Measurements from ENCODE around the gene TRIM8. TPM values are rescaled to one million over a fixed set of nuclear protein-coding genes. Genes with fewer than 3 reads are reported as not detected.

TRIM8 gene
- total and polyA plus RNA-seq, 2 experiments from 2014 or later = 37.5 to 108 TPM

DNA sequence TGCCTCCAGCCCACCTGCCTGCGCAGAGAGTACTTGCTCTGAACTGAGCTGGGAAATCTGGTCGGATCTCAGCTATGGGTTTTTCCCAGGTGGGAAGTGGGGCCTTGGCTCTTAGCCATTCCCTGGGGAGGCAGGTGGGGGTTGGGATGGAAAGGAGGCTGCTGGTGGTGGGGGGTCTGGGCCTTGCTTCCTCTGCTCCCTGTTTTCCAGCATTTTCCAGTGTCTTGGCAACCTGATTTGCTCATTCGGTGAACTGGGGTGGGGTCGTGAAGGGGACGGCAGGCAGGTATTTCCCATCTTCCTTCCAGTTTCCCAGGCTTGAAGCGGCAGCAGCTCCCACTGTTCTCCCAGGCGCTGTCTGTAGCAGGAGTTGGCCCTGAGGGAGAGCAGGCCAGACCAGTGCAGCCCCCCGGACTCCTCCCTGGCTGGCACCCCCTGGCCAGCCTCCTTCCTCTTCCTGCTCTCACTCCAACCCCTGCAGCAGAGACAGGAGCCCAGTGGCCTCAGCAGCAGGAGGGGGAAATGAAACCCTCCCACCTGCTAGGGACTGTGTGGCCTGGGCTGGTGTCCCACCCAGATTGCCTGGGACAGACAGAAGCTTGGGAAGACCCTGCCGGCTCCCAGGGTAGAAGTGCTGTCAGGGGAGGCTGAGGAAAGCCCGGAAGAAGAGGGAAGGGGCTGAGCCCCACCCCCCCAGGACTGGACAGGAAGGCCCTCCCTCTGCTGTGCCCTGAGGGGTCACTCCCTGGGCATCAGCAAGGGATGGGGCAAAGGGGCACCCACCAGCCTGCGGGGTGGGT, 6.6 kb downstream of the TRIM8 start:
- TF ChIP-seq EZH2phosphoT487 (IDR thresholded peaks at IDR 0.05; ENCODE audit: insufficient read depth, low read depth) = no peak
- no peak for TF ChIP-seq EZH2 (IDR thresholded peaks at IDR 0.05; ENCODE audit: insufficient read depth, poor library complexity, severe bottlenecking)
- Histone ChIP-seq H3K79me2 (ENCODE audit: insufficient read depth) (peaks cover 95% of the 10 kb centered on the region), H3K4me1 (ENCODE audit: insufficient read depth) (peaks cover 40% of the 10 kb centered on the region), H3K9me3 (ENCODE audit: low read depth) (no peaks in the 10 kb centered on the region), H3K4me2 (ENCODE audit: unreplicated experiment) (no peak overlapping the region), H3K9ac (0 out of 2 replicates have a peak overlapping the region, but pooled peaks have one; percentile 11), H3K27ac (no peak overlapping the region), H3K36me3 (ENCODE audit: low read depth) (peaks cover 19% of the 10 kb centered on the region; the same call in 1 of the 2 replicates), H3K27me3 (replicated peaks; ENCODE audit: insufficient read depth) (no peaks in the 10 kb centered on the region), H3F3A (ENCODE audit: insufficient read depth) (0 out of 2 replicates have a peak, but pooled peaks cover 10% of the 10 kb centered on the region), H2AFZ (no peak overlapping the region), H4K20me1 (ENCODE audit: insufficient read depth) (peaks cover 27% of the 10 kb centered on the region; the same call in 1 of the 2 replicates), H3K4me3 (no peak overlapping the region), H3K9me2 (ENCODE audit: insufficient read depth) (no peaks in the 10 kb centered on the region)
- 81 to 84% methylated on average over 11 of the region's 11 CpGs for WGBS, 2 experiments (ENCODE audit: low coverage in 1 of 2, low lambda C conversion rate in 2 of 2, missing lambda C conversion rate in 2 of 2)
- in situ Hi-C loops (cut with MboI) = no loop called here
- DNase-seq = no peak

DNA sequence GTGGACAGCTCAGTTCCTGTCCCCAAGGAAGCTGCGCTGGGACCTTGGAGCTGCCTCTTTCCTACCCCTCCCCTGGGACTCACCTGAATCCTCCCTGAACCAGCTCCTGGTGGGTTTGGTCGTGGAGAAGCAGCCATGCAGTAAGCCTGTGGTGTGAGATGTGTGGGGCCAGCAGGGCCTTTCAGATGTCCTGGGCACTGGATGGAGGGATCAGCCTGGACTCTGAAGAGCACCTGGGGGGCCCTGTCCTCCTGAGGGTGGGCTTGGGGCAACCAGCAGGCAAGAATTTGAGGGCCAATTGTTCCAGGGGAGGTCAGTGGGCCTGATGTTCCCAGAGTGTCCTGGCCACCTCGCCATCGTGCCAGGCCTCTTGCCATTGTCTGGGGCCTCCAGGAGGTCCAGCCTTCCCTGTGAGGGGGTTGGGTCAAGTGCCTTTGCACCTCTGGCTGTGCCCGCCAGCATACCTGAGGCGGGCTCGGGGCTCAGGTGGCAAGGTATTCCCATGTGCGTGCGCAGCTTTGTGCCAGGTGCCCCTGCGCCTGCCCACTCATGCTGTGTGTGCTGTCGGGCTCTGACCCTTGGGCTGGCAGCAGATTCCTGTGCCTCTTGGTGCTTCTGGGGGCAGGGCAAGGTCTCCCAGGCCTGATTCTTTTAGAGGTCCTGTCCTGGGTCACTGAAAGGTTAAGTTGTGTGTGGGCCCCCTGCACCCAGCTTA, 7.3 kb downstream of the TRIM8 start:
- Histone ChIP-seq H2AFZ (no peak overlapping the region), H3K9ac (no peak overlapping the region), H3K27me3 (replicated peaks; ENCODE audit: insufficient read depth) (no peaks in the 10 kb centered on the region), H4K20me1 (ENCODE audit: insufficient read depth) (peaks cover 27% of the 10 kb centered on the region; the same call in 1 of the 2 replicates), H3K36me3 (ENCODE audit: low read depth) (peaks cover 19% of the 10 kb centered on the region; the same call in 1 of the 2 replicates), H3K79me2 (ENCODE audit: insufficient read depth) (peaks cover 97% of the 10 kb centered on the region), H3K27ac (no peak overlapping the region), H3K4me1 (ENCODE audit: insufficient read depth) (peaks cover 38% of the 10 kb centered on the region), H3K9me2 (ENCODE audit: insufficient read depth) (no peaks in the 10 kb centered on the region), H3F3A (ENCODE audit: insufficient read depth) (0 out of 2 replicates have a peak, but pooled peaks cover 7% of the 10 kb centered on the region), H3K4me3 (no peak overlapping the region), H3K9me3 (ENCODE audit: low read depth) (no peaks in the 10 kb centered on the region), H3K4me2 (ENCODE audit: unreplicated experiment) (no peak overlapping the region)
- WGBS, 2 experiments (ENCODE audit: low coverage in 1 of 2, low lambda C conversion rate in 2 of 2, missing lambda C conversion rate in 2 of 2) = 85 to 90% methylated on average over 10 to 11 of the region's 11 CpGs
- in situ Hi-C loops (cut with MboI) = no loop called here
- DNase-seq = no peak
- no peak for TF ChIP-seq EZH2phosphoT487 (IDR thresholded peaks at IDR 0.05; ENCODE audit: insufficient read depth, low read depth)
- no peak for TF ChIP-seq EZH2 (IDR thresholded peaks at IDR 0.05; ENCODE audit: insufficient read depth, poor library complexity, severe bottlenecking)

- in situ Hi-C loops (cut with MboI) = no loop called here
- H3K4me2 ChIP-seq (ENCODE audit: unreplicated experiment) = no peak overlapping the region
- no peak overlapping the region for H3K27ac ChIP-seq
- H3F3A ChIP-seq (ENCODE audit: insufficient read depth) = 0 out of 2 replicates have a peak, but pooled peaks cover 5% of the 10 kb centered on the region
- no peaks in the 10 kb centered on the region for H3K9me2 ChIP-seq (ENCODE audit: insufficient read depth)
- H3K4me3 ChIP-seq = no peak overlapping the region
- no peak overlapping the region for H2AFZ ChIP-seq
- H3K9me3 ChIP-seq (ENCODE audit: low read depth) = no peaks in the 10 kb centered on the region
- 91 to 94% methylated on average over 12 of the region's 12 CpGs for WGBS, 2 experiments (ENCODE audit: low coverage in 1 of 2, low lambda C conversion rate in 2 of 2, missing lambda C conversion rate in 2 of 2)
- peaks cover 32% of the 10 kb centered on the region for H3K4me1 ChIP-seq (ENCODE audit: insufficient read depth)
- H3K36me3 ChIP-seq (ENCODE audit: low read depth) = peaks cover 19% of the 10 kb centered on the region; the same call in 1 of the 2 replicates
- peaks cover 26% of the 10 kb centered on the region; the same call in 1 of the 2 replicates for H4K20me1 ChIP-seq (ENCODE audit: insufficient read depth)
- DNase-seq = no peak
- TF ChIP-seq EZH2phosphoT487 (IDR thresholded peaks at IDR 0.05; ENCODE audit: insufficient read depth, low read depth) (no peak), EZH2 (IDR thresholded peaks at IDR 0.05; ENCODE audit: insufficient read depth, poor library complexity, severe bottlenecking) (no peak)
- no peaks in the 10 kb centered on the region for H3K27me3 ChIP-seq (replicated peaks; ENCODE audit: insufficient read depth)
- peaks cover 94% of the 10 kb centered on the region for H3K79me2 ChIP-seq (ENCODE audit: insufficient read depth)
- H3K9ac ChIP-seq = no peak overlapping the region
These were observed 8.1 kb downstream of the TRIM8 start for GRCh38 chr10:102652170-102652916.

- H2AFZ ChIP-seq = no peak overlapping the region
- H3K4me2 ChIP-seq (ENCODE audit: unreplicated experiment) = no peak overlapping the region
- H3F3A ChIP-seq (ENCODE audit: insufficient read depth) = 0 out of 2 replicates have a peak, but pooled peaks cover 5% of the 10 kb centered on the region
- H3K27me3 ChIP-seq (replicated peaks; ENCODE audit: insufficient read depth) = no peaks in the 10 kb centered on the region
- H3K4me3 ChIP-seq = no peak overlapping the region
- peaks cover 25% of the 10 kb centered on the region for H3K4me1 ChIP-seq (ENCODE audit: insufficient read depth)
- DNase-seq = no peak
- H3K9me2 ChIP-seq (ENCODE audit: insufficient read depth) = no peaks in the 10 kb centered on the region
- TF ChIP-seq EZH2phosphoT487 (IDR thresholded peaks at IDR 0.05; ENCODE audit: insufficient read depth, low read depth) (no peak), EZH2 (IDR thresholded peaks at IDR 0.05; ENCODE audit: insufficient read depth, poor library complexity, severe bottlenecking) (no peak)
- in situ Hi-C loops (cut with MboI) = no loop called here
- peaks cover 20% of the 10 kb centered on the region for H3K36me3 ChIP-seq (ENCODE audit: low read depth)
- 92 to 100% methylated on average over 1 of the region's 1 CpG for WGBS, 2 experiments (ENCODE audit: low coverage in 1 of 2, low lambda C conversion rate in 2 of 2, missing lambda C conversion rate in 2 of 2)
- no peak overlapping the region for H3K27ac ChIP-seq
- H3K9ac ChIP-seq = no peak overlapping the region
- peaks cover 92% of the 10 kb centered on the region for H3K79me2 ChIP-seq (ENCODE audit: insufficient read depth)
- no peaks in the 10 kb centered on the region for H3K9me3 ChIP-seq (ENCODE audit: low read depth)
- peaks cover 19% of the 10 kb centered on the region; the same call in 1 of the 2 replicates for H4K20me1 ChIP-seq (ENCODE audit: insufficient read depth)
These were observed 8.8 kb downstream of the TRIM8 start for GRCh38 chr10:102653060-102653459.

Measured in GM23248 (cell line).